HCT116 (cell line): Measurements from ENCODE around the gene EIF4E1B. TPM values are rescaled to one million over a fixed set of nuclear protein-coding genes. Genes with fewer than 3 reads are reported as not detected.

ENCODE experiments used
- ATAC-seq: fragments of 200-7000 bp; cut with Tn5 transposase; 2 replicates; pipeline ENCODE4 v1.9.1; 2020; ENCODE audit warnings: mild to moderate bottlenecking, moderate library complexity
- BruUV-seq: library from RNA; stranded (reverse); fragments of 400-500 nt; replicated peaks from 2 replicates; lab custom pipeline; 2021; lab: Mats Ljungman, UMichigan
- CTCF ChIA-PET: fragments of 300-600 bp; sonication (Branson Sonifier 250); formaldehyde crosslinking; loops from one replicate; lab custom pipeline; 2021; ENCODE audit warnings: antibody characterized with exemption; lab: Charles Lee
- POLR2A ChIA-PET: fragments of 300-600, 350-600 bp; sonication (Branson Sonifier 250); formaldehyde crosslinking; loops from one replicate; lab custom pipeline; 2021; ENCODE audit warnings: antibody characterized with exemption; lab: Charles Lee
- RAD21 ChIA-PET, 2 experiments: fragments of 300-600 bp; sonication (Branson Sonifier 250); formaldehyde crosslinking; loops; one replicate each; lab custom pipeline; 2023; ENCODE audit warnings: low total read pairs in 2 of 2; ENCODE audit not compliant: uncharacterized antibody in 2 of 2, unreplicated experiment in 2 of 2, low non-redundant PET in 1 of 2; lab: Charles Lee
- DNase-seq: peaks from one replicate; pipeline ENCODE4 v3.0.0-alpha.2; 2010; ENCODE audit warnings: low read depth, low spot score
- H2AFZ ChIP-seq: fragments of 200-600 bp; shearing (Covaris generic), sonication (generic); 2 replicates; pipeline ENCODE4 v1.6.1; 2017; ENCODE audit warnings: low read depth, mixed run types, mixed read lengths, antibody characterized with exemption, low read length; ENCODE audit not compliant: poor library complexity, severe bottlenecking
- H3K27ac ChIP-seq: 2 replicates; pipeline ENCODE4 v1.5.1; 2012; ENCODE audit warnings: low read depth, low read length
- H3K27me3 ChIP-seq: fragments of 200-600 bp; sonication (generic); 2 replicates; pipeline ENCODE4 v1.6.1; 2016; ENCODE audit warnings: mixed run types, low read length, mixed read lengths; ENCODE audit not compliant: insufficient read depth
- H3K36me3 ChIP-seq, 2 experiments: fragments of 200-500 bp in 1 of 2; fragments of 200-600 bp in 1 of 2; sonication (Bioruptor generic) in 1 of 2; sonication (generic) in 1 of 2; 2 replicates each; pipeline versions ENCODE4 v1.5.1 to v1.6.1; 2014 to 2016; ENCODE audit warnings: low read length in 2 of 2, inconsistent platforms in 1 of 2, mixed read lengths in 1 of 2, mixed run types in 1 of 2; ENCODE audit not compliant: insufficient read depth in 2 of 2, control insufficient read depth in 1 of 2
- H3K4me1 ChIP-seq, 2 experiments: fragments of 200-600 bp in 1 of 2; sonication (generic) in 1 of 2; 2 replicates each; pipeline versions ENCODE4 v1.5.1 to v1.6.1; 2012 to 2017; ENCODE audit warnings: low read length in 2 of 2, inconsistent platforms in 1 of 2, mild to moderate bottlenecking in 1 of 2, mixed read lengths in 1 of 2, mixed run types in 1 of 2, moderate library complexity in 1 of 2; ENCODE audit not compliant: insufficient read depth in 2 of 2, control insufficient read depth in 1 of 2
- H3K4me2 ChIP-seq: fragments of 200-600 bp; sonication (generic); 2 replicates; pipeline ENCODE4 v1.6.1; 2017; ENCODE audit warnings: mixed run types, low read length, mixed read lengths
- H3K4me3 ChIP-seq, 2 experiments: fragments of 200-600 bp in 1 of 2; sonication (generic) in 1 of 2; replicated peaks in 1 of 2; 2 replicates each; pipeline ENCODE4 v1.5.1; 2011 to 2016; ENCODE audit warnings: low read length in 2 of 2, control low read depth in 1 of 2, low read depth in 1 of 2, mild to moderate bottlenecking in 1 of 2, mixed read lengths in 1 of 2, mixed run types in 1 of 2
- H3K79me2 ChIP-seq: fragments of 200-600 bp; sonication (generic); 2 replicates; pipeline ENCODE4 v1.6.1; 2017; ENCODE audit warnings: mild to moderate bottlenecking, mixed run types, low read length, moderate library complexity, mixed read lengths; ENCODE audit not compliant: insufficient read depth
- H3K9ac ChIP-seq: fragments of 200-600 bp; sonication (generic); 2 replicates; pipeline ENCODE4 v1.6.1; 2016; ENCODE audit warnings: low read length, mixed read lengths
- H3K9me2 ChIP-seq: fragments of 200-600 bp; sonication (generic), shearing (Covaris generic); 2 replicates; pipeline ENCODE4 v1.6.1; 2017; ENCODE audit warnings: mixed run types, mild to moderate bottlenecking, moderate library complexity; ENCODE audit not compliant: insufficient read depth
- H3K9me3 ChIP-seq, 2 experiments: fragments of 200-500 bp in 1 of 2; fragments of 200-600 bp in 1 of 2; sonication (Bioruptor generic) in 1 of 2; sonication (generic) in 1 of 2; 2 replicates each; pipeline ENCODE4 v1.6.1; 2014 to 2017; ENCODE audit warnings: low read length in 2 of 2, mixed read lengths in 2 of 2, inconsistent platforms in 1 of 2, low read depth in 1 of 2, mild to moderate bottlenecking in 1 of 2, mixed run types in 1 of 2, moderate library complexity in 1 of 2; ENCODE audit not compliant: control insufficient read depth in 1 of 2, insufficient read depth in 1 of 2
- H4K20me1 ChIP-seq: fragments of 200-600 bp; sonication (generic), shearing (Covaris generic); 2 replicates; pipeline ENCODE4 v1.6.1; 2017; ENCODE audit warnings: mixed run types, mild to moderate bottlenecking, moderate library complexity; ENCODE audit not compliant: insufficient read depth
- ATF3 ChIP-seq: IDR thresholded peaks from 2 replicates; pipeline ENCODE4 v1.6.1; 2012
- CEBPB ChIP-seq: IDR thresholded peaks from 2 replicates; pipeline ENCODE4 v1.6.1; 2012; ENCODE audit warnings: low read depth
- CTCF ChIP-seq, 3 experiments: fragments of 200-600 bp in 1 of 3; sonication (generic) in 1 of 3; IDR thresholded peaks in 2 of 3; conservative IDR thresholded peaks in 1 of 3; 2 replicates each; pipeline ENCODE4 v1.5.1; 2012 to 2017; ENCODE audit warnings: low read depth in 2 of 3, low read length in 2 of 3, antibody characterized with exemption in 1 of 3, borderline replicate concordance in 1 of 3, control low read depth in 1 of 3, mild to moderate bottlenecking in 1 of 3, mixed read lengths in 1 of 3, mixed run types in 1 of 3, moderate library complexity in 1 of 3; ENCODE audit not compliant: insufficient read depth in 1 of 3
- ELF1 ChIP-seq: IDR thresholded peaks from 2 replicates; pipeline ENCODE4 v1.6.1; 2012; ENCODE audit warnings: low read depth, borderline replicate concordance
- FOSL1 ChIP-seq: IDR thresholded peaks from 2 replicates; pipeline ENCODE4 v1.6.1; 2012; ENCODE audit warnings: low read depth
- MAX ChIP-seq: IDR thresholded peaks from 2 replicates; pipeline ENCODE4 v1.6.1; 2012
- YY1 ChIP-seq: IDR thresholded peaks from 2 replicates; pipeline ENCODE4 v1.6.1; 2011; ENCODE audit warnings: low read length, low read depth, moderate library complexity, mild to moderate bottlenecking; ENCODE audit not compliant: insufficient replicate concordance; ENCODE audit errors: extremely low read depth
- ZNF274 ChIP-seq: fragments of 200-500 bp; sonication (Bioruptor generic); IDR thresholded peaks from 2 replicates; pipeline ENCODE4 v1.6.1; 2014; ENCODE audit warnings: mild to moderate bottlenecking, low read depth, low read length, inconsistent platforms
- intact Hi-C: fragments of 100-400 bp; cut with micrococcal nuclease; formaldehyde crosslinking; loops from 2 replicates; pipeline ENCODE4 v1.10.0; 2022
- total RNA-seq: library from RNA; stranded (reverse); gene quantifications from one replicate; pipeline ENCODE4 v1.2.1, GENCODE V29; 2021; ENCODE audit not compliant: unreplicated experiment

Gene EIF4E1B
- total RNA-seq, 1 experiment from 2014 or later: 0.07 TPM

- ATAC-seq: no peak
- no peak overlapping the region for H3K9ac ChIP-seq
- POLR2A ChIA-PET: no interaction called here
Measured at GRCh38 chr5:176596069-176596644, 34.3 kb upstream of the EIF4E1B start.

More at GRCh38 chr5:176596069-176596644, 34.3 kb upstream of the EIF4E1B start:
- no peak overlapping the region for H3K27ac ChIP-seq
- H3K27me3 ChIP-seq: no peaks in the 10 kb centered on the region
- no TSS peak for BruUV-seq
- peaks cover 0 to 8% of the 10 kb centered on the region in 2 experiments; a peak in 1 of 4 replicates for H3K9me3 ChIP-seq
- intact Hi-C loops: no loop called here
- no peak for DNase-seq
- no peak overlapping the region for H2AFZ ChIP-seq
- peaks cover 5 to 11% of the 10 kb centered on the region in 2 experiments; a peak in 3 of 4 replicates for H3K36me3 ChIP-seq
- H4K20me1 ChIP-seq: no peaks in the 10 kb centered on the region
- H3K9me2 ChIP-seq: no peaks in the 10 kb centered on the region
- ChIA-PET RAD21 (no interaction called here), CTCF (no interaction called here)
- no peaks in the 10 kb centered on the region for H3K4me1 ChIP-seq
- peaks cover 5% of the 10 kb centered on the region; the same call in 1 of the 2 replicates for H3K79me2 ChIP-seq
- H3K4me2 ChIP-seq: no peak overlapping the region
- H3K4me3 ChIP-seq: no peak overlapping the region
- no peak for TF ChIP-seq CTCF (IDR thresholded peaks at IDR 0.05 in 2 of 3, conservative IDR thresholded peaks at IDR 0.05 in 1 of 3; ENCODE audit: borderline replicate concordance in 1 of 3, insufficient read depth in 1 of 3, low read depth in 2 of 3, low read length in 2 of 3)
- no peak for TF ChIP-seq ZNF274
- no peak for TF ChIP-seq FOSL1
- no peak for TF ChIP-seq ATF3
- TF ChIP-seq MAX: no peak
- no peak for TF ChIP-seq CEBPB
- no peak for TF ChIP-seq YY1
- TF ChIP-seq ELF1: no peak
